GM12874 (cell line): Measurements from ENCODE around the gene CXCR6.

ENCODE experiments used
- TF ChIP-seq, protein P1 (sequence below): IDR thresholded peaks from 2 replicates; pipeline ENCODE4 v1.5.1; 2011; ENCODE audit warnings: low read depth, mild to moderate bottlenecking, control low read depth, low read length, moderate library complexity; ENCODE audit not compliant: insufficient read depth

The CXCR6 gene

DNA sequence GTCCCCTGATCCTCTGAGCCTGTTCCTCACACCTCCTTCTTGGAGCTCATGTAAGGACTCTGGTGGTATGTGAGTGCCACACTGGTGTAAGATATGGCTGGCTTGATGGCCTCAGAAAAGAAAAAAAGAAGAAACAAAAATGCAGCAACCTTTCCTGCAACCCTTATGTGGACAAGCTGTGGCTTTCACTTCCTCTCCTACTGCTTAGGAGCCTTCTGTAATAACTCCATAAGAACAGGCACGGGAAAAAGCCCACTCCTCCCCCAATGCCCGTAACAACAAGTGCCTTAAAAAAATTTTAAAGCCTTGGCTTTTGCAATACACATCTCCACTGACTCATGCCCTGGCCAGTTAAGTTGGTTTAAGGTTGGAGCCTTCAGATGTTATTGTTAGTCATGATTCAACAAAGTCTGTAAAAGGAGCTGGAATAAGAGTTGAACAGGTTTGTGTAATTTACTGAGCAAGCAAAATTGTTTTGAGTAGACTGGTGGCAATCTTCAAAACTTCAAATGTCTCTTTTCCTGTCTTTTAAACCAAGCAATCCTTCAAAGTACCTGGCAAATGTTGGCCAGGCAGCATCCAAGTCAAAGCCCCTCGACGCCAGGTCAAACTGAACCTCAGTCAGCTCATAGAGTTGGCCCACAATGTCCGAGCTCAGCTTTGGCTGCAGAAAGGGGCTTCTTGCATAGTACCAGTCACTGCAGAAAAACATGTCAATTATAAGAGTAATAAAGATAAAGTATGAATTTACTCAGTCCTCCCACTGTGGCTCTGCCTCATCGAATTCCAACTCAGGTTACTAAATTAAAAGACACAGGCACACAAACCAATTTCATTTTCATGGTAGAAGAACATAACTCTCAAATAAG, 29.5 kb downstream of the CXCR6 start:
- TF ChIP-seq, protein P1, sequence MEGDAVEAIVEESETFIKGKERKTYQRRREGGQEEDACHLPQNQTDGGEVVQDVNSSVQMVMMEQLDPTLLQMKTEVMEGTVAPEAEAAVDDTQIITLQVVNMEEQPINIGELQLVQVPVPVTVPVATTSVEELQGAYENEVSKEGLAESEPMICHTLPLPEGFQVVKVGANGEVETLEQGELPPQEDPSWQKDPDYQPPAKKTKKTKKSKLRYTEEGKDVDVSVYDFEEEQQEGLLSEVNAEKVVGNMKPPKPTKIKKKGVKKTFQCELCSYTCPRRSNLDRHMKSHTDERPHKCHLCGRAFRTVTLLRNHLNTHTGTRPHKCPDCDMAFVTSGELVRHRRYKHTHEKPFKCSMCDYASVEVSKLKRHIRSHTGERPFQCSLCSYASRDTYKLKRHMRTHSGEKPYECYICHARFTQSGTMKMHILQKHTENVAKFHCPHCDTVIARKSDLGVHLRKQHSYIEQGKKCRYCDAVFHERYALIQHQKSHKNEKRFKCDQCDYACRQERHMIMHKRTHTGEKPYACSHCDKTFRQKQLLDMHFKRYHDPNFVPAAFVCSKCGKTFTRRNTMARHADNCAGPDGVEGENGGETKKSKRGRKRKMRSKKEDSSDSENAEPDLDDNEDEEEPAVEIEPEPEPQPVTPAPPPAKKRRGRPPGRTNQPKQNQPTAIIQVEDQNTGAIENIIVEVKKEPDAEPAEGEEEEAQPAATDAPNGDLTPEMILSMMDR = no peak

DNA sequence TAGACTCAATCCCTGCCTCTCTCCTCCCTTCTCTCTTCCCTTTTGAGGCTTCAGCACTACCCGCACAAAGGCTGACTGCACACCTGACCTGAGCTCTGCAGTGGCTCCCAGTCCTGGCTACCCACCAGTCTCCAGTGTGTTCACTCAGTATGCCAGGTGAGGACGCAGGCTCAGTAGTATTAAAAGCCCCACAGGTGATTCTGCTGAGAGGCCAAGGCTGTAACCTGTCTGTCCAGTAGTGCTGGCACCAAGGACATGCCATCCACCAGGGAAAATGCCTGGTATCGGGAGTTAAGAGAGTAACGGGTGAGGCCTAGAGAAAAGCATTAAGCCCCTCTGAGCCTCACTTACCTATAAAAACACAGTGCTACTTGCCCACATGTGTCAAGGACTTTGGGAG, 31.4 kb downstream of the CXCR6 start:
- TF ChIP-seq, protein P1 = no peak

DNA sequence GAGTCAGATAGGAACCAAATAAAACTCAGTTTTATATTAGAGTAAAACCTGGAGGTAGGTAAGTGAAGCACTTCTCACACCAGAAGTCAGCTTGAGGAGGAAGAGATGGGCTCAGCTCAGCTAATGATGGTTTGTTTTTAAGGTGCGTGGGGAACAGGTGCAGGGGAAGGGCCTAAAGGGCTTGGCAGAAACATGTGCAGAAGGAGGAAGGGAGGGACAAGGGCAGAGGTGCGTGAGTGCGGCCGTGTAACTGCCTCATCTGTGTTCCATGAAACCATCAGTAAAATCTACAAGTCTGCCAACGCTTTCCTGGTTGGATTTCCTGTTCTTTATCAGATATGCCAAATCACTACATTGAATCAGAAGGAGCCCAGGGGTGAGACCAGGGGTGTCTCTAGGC, 32.4 kb downstream of the CXCR6 start:
- TF ChIP-seq, protein P1 = no peak

DNA sequence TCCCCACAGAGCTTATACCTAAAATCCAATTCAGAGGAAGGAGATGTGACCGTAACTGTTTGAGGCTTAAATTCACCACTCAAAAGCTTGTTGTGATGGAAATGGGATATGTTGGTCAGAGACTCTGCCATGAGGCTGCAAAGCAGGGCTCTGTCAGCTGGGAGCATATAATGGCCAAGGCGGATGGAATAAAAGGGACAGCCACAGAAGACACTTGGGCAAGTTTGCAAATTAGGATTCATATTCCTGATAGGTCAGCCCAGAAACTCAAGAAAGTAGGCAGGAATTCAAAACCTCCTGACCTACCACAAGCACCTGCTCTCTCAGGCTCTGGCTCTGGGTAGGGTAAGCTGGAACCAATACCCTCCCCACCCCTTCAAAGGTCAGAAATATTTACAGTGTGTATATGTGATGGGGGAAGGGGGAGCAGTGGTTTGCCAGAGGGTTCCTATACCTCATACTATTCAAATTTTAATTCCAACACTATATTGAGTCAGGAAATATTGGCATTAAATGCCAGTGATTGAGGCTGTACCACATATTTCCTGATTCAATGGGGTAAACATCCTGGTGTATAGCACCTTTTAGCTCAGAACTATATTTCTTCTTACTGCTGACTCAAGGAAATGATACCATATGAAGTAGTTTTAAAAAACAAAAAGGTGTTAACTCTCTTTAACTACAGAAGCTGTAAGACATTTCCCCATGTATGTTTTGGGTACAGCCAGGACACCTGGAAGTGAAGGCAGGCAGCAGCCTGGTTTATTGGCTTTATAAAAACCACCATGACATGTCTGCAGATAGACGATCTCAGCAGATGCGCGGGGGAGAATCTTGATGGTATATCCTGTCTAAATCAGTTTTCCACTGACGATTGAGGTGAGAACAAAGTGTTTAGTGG, 33.2 kb downstream of the CXCR6 start:
- TF ChIP-seq, protein P1 = no peak

DNA sequence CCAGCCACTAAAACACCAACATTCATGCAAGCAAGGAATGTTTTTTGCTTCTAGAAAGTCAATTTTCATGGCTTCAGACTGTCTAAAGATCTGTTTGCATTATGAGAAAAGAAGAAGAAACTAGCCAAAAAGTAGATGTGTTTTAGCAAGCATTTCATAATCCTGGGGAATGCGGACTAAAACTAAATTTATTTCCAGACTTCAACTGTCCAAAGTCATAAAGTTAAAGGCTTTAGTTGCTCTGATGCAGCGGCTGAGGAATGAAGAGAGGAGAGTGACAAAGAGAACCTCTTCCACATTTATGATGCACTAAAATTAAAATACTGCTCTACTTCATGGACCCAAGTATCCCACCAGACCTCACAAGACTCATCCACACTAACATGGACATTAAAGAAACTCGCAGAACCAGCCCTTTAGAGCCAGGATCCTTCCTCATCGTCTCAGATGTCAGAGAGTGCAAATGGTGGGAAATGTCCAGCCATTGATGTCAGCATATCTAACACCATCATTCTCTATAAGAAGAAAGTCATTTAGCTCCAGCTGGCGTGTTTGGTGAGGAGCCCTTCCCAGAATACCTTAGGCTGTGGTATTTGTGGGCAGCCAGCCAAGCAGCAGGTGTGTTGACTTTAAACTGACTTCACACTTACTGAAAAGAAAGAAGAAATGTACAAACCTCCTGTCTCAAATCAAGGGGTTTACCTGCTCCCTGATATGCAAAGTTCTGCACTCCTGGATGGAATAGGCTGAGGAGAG, 34.9 kb downstream of the CXCR6 start:
- TF ChIP-seq, protein P1 = no peak

DNA sequence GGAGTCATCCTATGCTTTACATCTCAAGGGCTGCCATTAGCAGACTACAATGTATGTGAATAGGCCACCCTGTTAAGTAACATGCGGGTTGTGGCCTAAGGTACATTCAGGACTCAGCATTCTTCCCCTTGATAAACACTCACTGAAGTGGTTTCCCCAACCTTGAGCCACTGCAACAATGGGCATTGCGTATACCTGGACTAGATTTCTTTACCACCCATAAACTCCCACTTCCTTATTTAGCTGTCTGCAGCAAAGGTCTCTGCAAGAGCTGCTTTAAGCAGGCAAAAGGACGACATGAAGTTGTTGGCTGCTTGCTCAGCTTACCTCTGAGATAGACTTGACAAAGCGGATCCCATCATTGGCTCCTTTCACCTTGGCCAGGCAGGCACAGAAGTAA, 36.1 kb downstream of the CXCR6 start:
- TF ChIP-seq, protein P1 = no peak
